ENCODE data around the gene GPD1L.

The GPD1L gene

GRCh38 chr3:32216172-32216783, 109.9 kb downstream of the GPD1L start:
- no peaks in the 10 kb centered on the region for H3K27me3 Mint-ChIP-seq
- H3K27ac Mint-ChIP-seq = no peak overlapping the region
- H3K36me3 Mint-ChIP-seq (ENCODE audit: low read depth) = no peaks in the 10 kb centered on the region
- intact Hi-C loops (cut with micrococcal nuclease) = no loop called here
- H3K4me3 Mint-ChIP-seq = no peak overlapping the region
- peaks cover 17% of the 10 kb centered on the region for H3K9me3 Mint-ChIP-seq
- H3K4me1 Mint-ChIP-seq (ENCODE audit: low read depth) = no peaks in the 10 kb centered on the region

GRCh38 chr3:32217339-32217738, 110.9 kb downstream of the GPD1L start:
- Mint-ChIP-seq H3K9me3 (peaks cover 17% of the 10 kb centered on the region), H3K27ac (no peak overlapping the region), H3K36me3 (ENCODE audit: low read depth) (no peaks in the 10 kb centered on the region), H3K4me3 (no peak overlapping the region), H3K4me1 (ENCODE audit: low read depth) (no peaks in the 10 kb centered on the region), H3K27me3 (no peaks in the 10 kb centered on the region)
- intact Hi-C loops (cut with micrococcal nuclease) = no loop called here
